Adrenal gland (tissue), 12 donors: ENCODE results near the gene TAS2R42. TPM values are rescaled to one million over a fixed set of nuclear protein-coding genes. Genes with fewer than 3 reads are reported as not detected.

Experiments
- DNase-seq, 7 donors: peaks; one replicate each; pipeline ENCODE4 v3.0.0-alpha.2; 2019 to 2020
- H3K27ac ChIP-seq, 5 donors: fragments of 200-600 bp; sonication (generic) in 4 of 5; 1 replicate in 3 of 5; 2 replicates in 2 of 5; pipeline versions ENCODE4 v1.5.1 to v1.8.0; 2016 to 2020; ENCODE audit warnings: mild to moderate bottlenecking in 1 of 5
- H3K27me3 ChIP-seq: fragments of 200-600 bp; 2 replicates; pipeline ENCODE4 v1.8.0; 2021
- H3K36me3 ChIP-seq, 2 donors: fragments of 200-600 bp; replicated peaks in 1 of 2; 1 replicate in 1 of 2; 2 replicates in 1 of 2; pipeline versions ENCODE4 v1.5.1 to v1.8.0; 2018 to 2022
- H3K4me1 ChIP-seq, 2 donors: fragments of 200-600 bp; replicated peaks in 1 of 2; 1 replicate in 1 of 2; 2 replicates in 1 of 2; pipeline versions ENCODE4 v1.5.1 to v1.8.0; 2018 to 2021
- H3K4me3 ChIP-seq, 4 donors: fragments of 200-600 bp; sonication (generic) in 3 of 4; one replicate each; pipeline ENCODE4 v1.5.1; 2016 to 2018
- H3K9me3 ChIP-seq, 3 donors: fragments of 200-600 bp; sonication (generic) in 1 of 3; replicated peaks in 1 of 3; 1 replicate in 2 of 3; 2 replicates in 1 of 3; pipeline versions ENCODE4 v1.5.1 to v1.8.0; 2016 to 2021
- CTCF ChIP-seq, 6 experiments: fragments of 450-650 bp in 4 of 6; fragments of 200-600 bp in 2 of 6; sonication (generic) in 1 of 6; IDR thresholded peaks; 1 replicate in 5 of 6; 2 replicates in 1 of 6; pipeline versions ENCODE4 v1.5.1 to v1.8.0; 2016 to 2021; ENCODE audit warnings: antibody characterized with exemption in 6 of 6, mild to moderate bottlenecking in 2 of 6, moderate library complexity in 1 of 6
- POLR2A ChIP-seq, 2 donors: fragments of 450-650 bp; IDR thresholded peaks; one replicate each; pipeline ENCODE4 v1.6.1; 2017; ENCODE audit warnings: antibody characterized with exemption in 2 of 2, mild to moderate bottlenecking in 2 of 2, moderate library complexity in 1 of 2
- WGBS, 4 donors: extraction: QIAGEN DNeasy Blood & Tissue Kit in 2 of 4; methylation state at CpG; one replicate each; pipeline versions ENCODE4 v1.1.5 to v1.1.7; 2013 to 2017; 5-methylcytosine and 5-hydroxymethylcytosine counted together
- intact Hi-C, 2 donors: fragments of 100-400 bp; cut with DNase I; formaldehyde crosslinking; loops; one replicate each; pipeline versions ENCODE4 v1.14.1 to v1.15.0; 2022 to 2023
- polyA plus RNA-seq, 3 donors: library from polyadenylated mRNA; stranded (reverse); fragments of 200-250 nt in 2 of 3; fragments of 350-450 nt in 1 of 3; fragmentation: Illumina TruSeq in 1 of 3; extraction: RNeasy Lipid Tissue Mini Kit (QIAGEN cat#74804) in 1 of 3; gene quantifications; one replicate each; pipeline ENCODE4 v1.2.3, GENCODE V29; 2013 to 2014
- total RNA-seq, 9 donors: library from RNA; depleted of rRNA in 4 of 9; stranded (reverse); fragments of >200 nt in 4 of 9; fragments of 120-200 nt in 1 of 9; fragmentation: NEBNext Ultra II Directional in 1 of 9; extraction: Animal tissue kit (Norgen Biotek cat#: 25700) in 1 of 9; gene quantifications; one replicate each; pipeline versions ENCODE4 v1.1.0 to v1.2.4, GENCODE V29; 2013 to 2023
- donor health status: healthy with polysubstance abuse.
- donor health status: Bipolar disorder and iron deficiency.
- donor health status: DM: yes; HTN: yes; CAD: no.
- donor health status: DM: no; HTN: no; CAD: no.
- donor health status: DM: no; HTN: no; CAD: no.
- donor health status: DM: yes; HTN: yes; CAD: no.

TAS2R42 gene
- total and polyA plus RNA-seq, 12 donors: not detected

GRCh38 chr12:11182529-11182928 lies 4.2 kb downstream of the TAS2R42 start:
- no peaks in the 10 kb centered on the region for H3K9me3 ChIP-seq
- no peak overlapping the region for H3K4me3 ChIP-seq
- H3K27ac ChIP-seq: no peak overlapping the region
- intact Hi-C loops: no loop called here
- H3K36me3 ChIP-seq: no peaks in the 10 kb centered on the region
- TF ChIP-seq CTCF (IDR thresholded peaks at IDR 0.05): no peak
- no peak for TF ChIP-seq POLR2A (IDR thresholded peaks at IDR 0.05)
- no peak for DNase-seq
- H3K4me1 ChIP-seq: no peaks in the 10 kb centered on the region
- H3K27me3 ChIP-seq: no peaks in the 10 kb centered on the region

- no peak for TF ChIP-seq CTCF (IDR thresholded peaks at IDR 0.05)
- TF ChIP-seq POLR2A (IDR thresholded peaks at IDR 0.05): no peak
- WGBS, 4 donors: 86 to 100% (median 96%) methylated on average over 1 of the region's 1 CpG
- Histone ChIP-seq H3K4me1 (peaks cover 0 to 11% of the 10 kb centered on the region in 2 donors), H3K36me3 (no peaks in the 10 kb centered on the region), H3K4me3 (no peak overlapping the region), H3K9me3 (no peaks in the 10 kb centered on the region), H3K27me3 (no peaks in the 10 kb centered on the region), H3K27ac (no peak overlapping the region)
- DNase-seq: no peak
- intact Hi-C loops: no loop called here
Measured at GRCh38 chr12:11178250-11178649, 8.5 kb downstream of the TAS2R42 start.

GRCh38 chr12:11174022-11174421 lies 12.7 kb downstream of the TAS2R42 start:
- TF ChIP-seq POLR2A (IDR thresholded peaks at IDR 0.05) (no peak), CTCF (IDR thresholded peaks at IDR 0.05) (no peak)
- no peak overlapping the region for H3K27ac ChIP-seq
- no peaks in the 10 kb centered on the region for H3K27me3 ChIP-seq
- no peak for DNase-seq
- 93 to 97% (median 97%) methylated on average over 2 of the region's 2 CpGs for WGBS, 4 donors
- H3K4me3 ChIP-seq: peak overlapping the region in 1 of 4 donors; percentile 76
- H3K36me3 ChIP-seq: no peaks in the 10 kb centered on the region
- intact Hi-C loops: no loop called here
- no peaks in the 10 kb centered on the region for H3K9me3 ChIP-seq
- peaks cover 3 to 37% of the 10 kb centered on the region in 2 donors for H3K4me1 ChIP-seq

GRCh38 chr12:11171969-11172675 lies 14.6 kb downstream of the TAS2R42 start:
- Histone ChIP-seq H3K27me3 (no peaks in the 10 kb centered on the region), H3K36me3 (no peaks in the 10 kb centered on the region), H3K4me3 (peak overlapping the region in 3 of 4 donors; percentile 16 to 83 (median 76)), H3K9me3 (no peaks in the 10 kb centered on the region), H3K4me1 (peaks cover 14 to 52% of the 10 kb centered on the region in 2 donors), H3K27ac (peak overlapping the region in 3 of 5 donors; percentile 97 to 99 (median 98))
- intact Hi-C loops: no loop called here
- DNase-seq: no peak
- 1 to 6% (median 4%) methylated on average over 10 of the region's 10 CpGs for WGBS, 4 donors
- TF ChIP-seq POLR2A (IDR thresholded peaks at IDR 0.05) (no peak), CTCF (IDR thresholded peaks at IDR 0.05) (no peak)
